Measurements from ENCODE around the gene DAW1.
"Not testable (repeated sequence)": the region's sequence is repeated elsewhere in the genome, so short reads cannot be mapped to it uniquely, and the experiment has no call there.

The DAW1 gene

GRCh38 chr2:227914362-227914761 is 42.9 kb downstream of the DAW1 start:
- DNase-seq (ENCODE audit: low spot score): no peak

- no peak for DNase-seq (ENCODE audit: low spot score)
Measured at GRCh38 chr2:227921648-227922047, 50.2 kb downstream of the DAW1 start.

- DNase-seq (ENCODE audit: low spot score): no peak
Measured at GRCh38 chr2:227932001-227932400, 60.6 kb downstream of the DAW1 start.

- no peak for DNase-seq (ENCODE audit: low spot score)
Measured at GRCh38 chr2:227932403-227932802, 61.0 kb downstream of the DAW1 start.

GRCh38 chr2:227933884-227934283 is 62.5 kb downstream of the DAW1 start:
- DNase-seq (ENCODE audit: low spot score): no peak

- not testable (repeated sequence) for DNase-seq (ENCODE audit: low spot score)
Measured at GRCh38 chr2:227936249-227936648, 64.8 kb downstream of the DAW1 start.

GRCh38 chr2:227939271-227940027 is 68.0 kb downstream of the DAW1 start:
- no peak for DNase-seq (ENCODE audit: low spot score)

GRCh38 chr2:227942021-227942420 is 70.6 kb downstream of the DAW1 start:
- DNase-seq (ENCODE audit: low spot score): no peak

GRCh38 chr2:227942965-227943364 is 71.5 kb downstream of the DAW1 start:
- DNase-seq (ENCODE audit: low spot score): no peak

- no peak for DNase-seq (ENCODE audit: low spot score)
Measured at GRCh38 chr2:227960317-227960716, 88.9 kb downstream of the DAW1 start.

GRCh38 chr2:227971619-227972230 is 100.3 kb downstream of the DAW1 start:
- no peak for DNase-seq (ENCODE audit: low spot score)

GRCh38 chr2:227973241-227973640 is 101.8 kb downstream of the DAW1 start:
- no peak for DNase-seq (ENCODE audit: low spot score)

All from kidney capillary endothelial cell (primary cell).